ENCODE results near the gene STMN1.

DNA sequence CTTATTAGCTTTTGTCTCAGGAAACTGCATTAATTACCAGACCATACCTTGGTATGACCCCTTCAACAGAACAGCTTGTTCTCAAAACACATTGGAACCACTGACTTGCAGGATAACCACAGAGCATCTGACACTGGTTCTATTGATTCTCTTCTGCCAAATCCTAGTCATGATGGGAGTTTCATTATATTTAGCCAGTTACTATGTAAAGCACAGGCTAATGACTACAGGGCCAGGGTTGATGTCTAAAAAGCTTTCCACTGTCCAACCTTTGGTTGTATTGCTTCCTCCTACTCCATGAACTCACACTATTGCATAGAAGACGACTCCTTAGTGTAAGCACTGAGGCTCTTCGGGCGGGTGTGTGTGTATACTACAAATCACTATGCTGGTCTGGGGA lies 3.8 kb downstream of the STMN1 start:
- TF ChIP-seq, protein P1, sequence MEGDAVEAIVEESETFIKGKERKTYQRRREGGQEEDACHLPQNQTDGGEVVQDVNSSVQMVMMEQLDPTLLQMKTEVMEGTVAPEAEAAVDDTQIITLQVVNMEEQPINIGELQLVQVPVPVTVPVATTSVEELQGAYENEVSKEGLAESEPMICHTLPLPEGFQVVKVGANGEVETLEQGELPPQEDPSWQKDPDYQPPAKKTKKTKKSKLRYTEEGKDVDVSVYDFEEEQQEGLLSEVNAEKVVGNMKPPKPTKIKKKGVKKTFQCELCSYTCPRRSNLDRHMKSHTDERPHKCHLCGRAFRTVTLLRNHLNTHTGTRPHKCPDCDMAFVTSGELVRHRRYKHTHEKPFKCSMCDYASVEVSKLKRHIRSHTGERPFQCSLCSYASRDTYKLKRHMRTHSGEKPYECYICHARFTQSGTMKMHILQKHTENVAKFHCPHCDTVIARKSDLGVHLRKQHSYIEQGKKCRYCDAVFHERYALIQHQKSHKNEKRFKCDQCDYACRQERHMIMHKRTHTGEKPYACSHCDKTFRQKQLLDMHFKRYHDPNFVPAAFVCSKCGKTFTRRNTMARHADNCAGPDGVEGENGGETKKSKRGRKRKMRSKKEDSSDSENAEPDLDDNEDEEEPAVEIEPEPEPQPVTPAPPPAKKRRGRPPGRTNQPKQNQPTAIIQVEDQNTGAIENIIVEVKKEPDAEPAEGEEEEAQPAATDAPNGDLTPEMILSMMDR (IDR thresholded peaks at IDR 0.05): no peak
- TF ChIP-seq POLR2A (IDR thresholded peaks at IDR 0.05; ENCODE audit: low read depth): no peak
- TF ChIP-seq EP300 (IDR thresholded peaks at IDR 0.05): no peak

All from esophagus muscularis mucosa (tissue), 4 donors.